ENCODE data around the gene CCDC57. TPM values are rescaled to one million over a fixed set of nuclear protein-coding genes. Genes with fewer than 3 reads are reported as not detected.

The CCDC57 gene
- total and polyA plus RNA-seq, 2 of the 4 experiments (the other 2 are of a cell fraction), result 7.3 to 31.3 TPM

DNA sequence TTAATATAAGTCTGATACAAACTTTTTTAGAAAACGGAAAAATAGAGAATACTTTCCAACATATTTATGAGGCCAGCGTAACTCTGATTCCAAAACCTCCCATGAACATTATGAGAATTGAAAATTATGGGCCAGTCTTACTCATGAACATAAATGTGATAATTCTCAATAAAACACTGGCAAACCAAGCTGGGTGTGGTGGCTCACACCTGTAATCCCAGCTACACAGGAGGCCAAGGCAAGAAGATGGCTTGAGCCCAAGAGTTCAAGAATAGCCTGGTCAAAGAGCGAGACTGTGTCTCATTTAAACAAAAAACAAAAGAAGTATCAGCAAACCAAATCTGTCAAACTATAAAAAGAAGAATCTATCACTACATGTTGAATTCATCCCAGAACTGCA lies 47.8 kb downstream of the CCDC57 start:
- H3K9me1 ChIP-seq (ENCODE audit: insufficient read depth, low read length), result no peaks in the 10 kb centered on the region
- ChIA-PET POLR2A (ENCODE audit: unreplicated experiment) (no interaction called here), CTCF (no interaction called here)
- TF ChIP-seq MAZ (IDR thresholded peaks at IDR 0.05; ENCODE audit: borderline replicate concordance, low read depth, low read length) (no peak), CHD1 (IDR thresholded peaks at IDR 0.05; ENCODE audit: low read depth, low read length) (no peak), RFX5 (IDR thresholded peaks at IDR 0.05; ENCODE audit: low read depth, low read length) (no peak), NFE2L2 (IDR thresholded peaks at IDR 0.05; ENCODE audit: low read depth, low read length) (no peak), MAFK (IDR thresholded peaks at IDR 0.05; ENCODE audit: low read depth, low read length) (no peak)
- TF ChIP-seq, protein P1, sequence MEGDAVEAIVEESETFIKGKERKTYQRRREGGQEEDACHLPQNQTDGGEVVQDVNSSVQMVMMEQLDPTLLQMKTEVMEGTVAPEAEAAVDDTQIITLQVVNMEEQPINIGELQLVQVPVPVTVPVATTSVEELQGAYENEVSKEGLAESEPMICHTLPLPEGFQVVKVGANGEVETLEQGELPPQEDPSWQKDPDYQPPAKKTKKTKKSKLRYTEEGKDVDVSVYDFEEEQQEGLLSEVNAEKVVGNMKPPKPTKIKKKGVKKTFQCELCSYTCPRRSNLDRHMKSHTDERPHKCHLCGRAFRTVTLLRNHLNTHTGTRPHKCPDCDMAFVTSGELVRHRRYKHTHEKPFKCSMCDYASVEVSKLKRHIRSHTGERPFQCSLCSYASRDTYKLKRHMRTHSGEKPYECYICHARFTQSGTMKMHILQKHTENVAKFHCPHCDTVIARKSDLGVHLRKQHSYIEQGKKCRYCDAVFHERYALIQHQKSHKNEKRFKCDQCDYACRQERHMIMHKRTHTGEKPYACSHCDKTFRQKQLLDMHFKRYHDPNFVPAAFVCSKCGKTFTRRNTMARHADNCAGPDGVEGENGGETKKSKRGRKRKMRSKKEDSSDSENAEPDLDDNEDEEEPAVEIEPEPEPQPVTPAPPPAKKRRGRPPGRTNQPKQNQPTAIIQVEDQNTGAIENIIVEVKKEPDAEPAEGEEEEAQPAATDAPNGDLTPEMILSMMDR (conservative IDR thresholded peaks at IDR 0.05; ENCODE audit: low read depth, low read length), result no peak
- H3K79me1 ChIP-seq (ENCODE audit: low read depth in 1 of 2, low read length in 2 of 2), result no peaks in the 10 kb centered on the region
- no peak overlapping the region for H2BK15ac ChIP-seq (ENCODE audit: low read depth, low read length)
- H2AK9ac ChIP-seq (replicated peaks; ENCODE audit: low read depth, low read length, poor library complexity), result no peak overlapping the region
- H3K4me2 ChIP-seq (ENCODE audit: low read depth, low read length), result no peak overlapping the region
- H2AFZ ChIP-seq (replicated peaks; ENCODE audit: low read length, poor library complexity), result no peak overlapping the region
- H4K91ac ChIP-seq (ENCODE audit: insufficient read depth, low read depth, low read length), result no peak overlapping the region
- no peaks in the 10 kb centered on the region for H4K20me1 ChIP-seq (ENCODE audit: insufficient read depth, low read length)
- dilution Hi-C loops (cut with HindIII; ENCODE audit: low sequenced_read_pairs, unreplicated experiment), result no loop called here
- no peak overlapping the region for H3K27ac ChIP-seq (ENCODE audit: insufficient read depth, low read length)
- BruUV-seq (replicated peaks), result no TSS peak
- H2AK5ac ChIP-seq (ENCODE audit: low read depth, low read length), result no peak overlapping the region
- DNase-seq (no peak), ATAC-seq (ENCODE audit: low read depth) (no peak)
- H3K56ac ChIP-seq (ENCODE audit: extremely low read depth, insufficient read depth, low read length), result no peak overlapping the region
- H3K18ac ChIP-seq (ENCODE audit: low read depth, low read length), result no peak overlapping the region
- H2BK120ac ChIP-seq (ENCODE audit: low read depth, low read length), result no peak overlapping the region
- H3K36me3 ChIP-seq (ENCODE audit: control insufficient read depth, insufficient read depth, low read length), result peaks cover 17% of the 10 kb centered on the region
- H2BK5ac ChIP-seq (ENCODE audit: low read depth, low read length, poor library complexity, severe bottlenecking), result no peak overlapping the region
- no peak overlapping the region for H2BK20ac ChIP-seq (ENCODE audit: low read depth, low read length)
- no peak overlapping the region for H3K9ac ChIP-seq (ENCODE audit: low read depth, low read length)
- no peak overlapping the region for H3K4ac ChIP-seq (ENCODE audit: low read depth, low read length)
- H3K14ac ChIP-seq (replicated peaks; ENCODE audit: low read depth, low read length), result no peak overlapping the region
- H4K5ac ChIP-seq (ENCODE audit: low read depth, low read length), result no peak overlapping the region
- no peak overlapping the region for H3K4me3 ChIP-seq (ENCODE audit: insufficient read depth, low read depth, low read length)
- H3K9me3 ChIP-seq (ENCODE audit: control insufficient read depth, insufficient read depth, low read length), result no peaks in the 10 kb centered on the region
- H3K27me3 ChIP-seq (ENCODE audit: control insufficient read depth, insufficient read depth, low read length), result no peaks in the 10 kb centered on the region
- H3K23ac ChIP-seq (ENCODE audit: low read depth, low read length), result no peak overlapping the region
- no peak overlapping the region for H4K8ac ChIP-seq (ENCODE audit: low read depth in 2 of 2, low read length in 2 of 2)
- intact Hi-C loops (cut with micrococcal nuclease), result no loop called here
- H3K4me1 ChIP-seq (ENCODE audit: control insufficient read depth, insufficient read depth, low read length), result no peaks in the 10 kb centered on the region
- WGBS, 2 experiments (ENCODE audit: extremely low coverage in 2 of 2, insufficient read length in 1 of 2), result no CpG with 5 or more reads among the region's 3 CpGs
- in situ Hi-C loops (cut with MboI; ENCODE audit: low sequenced_read_pairs), result no loop called here

Data from IMR-90 (cell line).